ENCODE measurements around the gene PPP1R3D.

DNA sequence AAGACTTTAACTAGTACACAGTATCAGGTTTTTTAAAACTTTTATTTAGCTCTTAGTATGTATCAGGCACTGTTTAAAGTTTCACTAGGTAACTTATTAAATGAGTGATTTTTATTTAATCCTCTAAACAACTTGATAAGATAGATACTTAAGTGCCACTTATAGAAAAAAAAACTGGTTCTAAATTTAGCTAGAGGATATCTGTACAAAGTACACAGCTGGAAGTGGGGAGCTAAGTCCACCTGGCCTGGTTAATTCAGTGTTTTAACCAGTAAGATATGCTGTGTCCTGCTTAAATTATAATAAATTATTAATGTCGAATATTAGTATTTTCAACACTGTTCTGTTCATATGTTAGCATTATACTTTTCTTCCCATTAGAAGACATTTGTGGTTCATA lies 44.2 kb downstream of the PPP1R3D start:
- TF ChIP-seq CTCF (IDR thresholded peaks at IDR 0.05) (no peak), EP300 (IDR thresholded peaks at IDR 0.05) (no peak), POLR2A (IDR thresholded peaks at IDR 0.05) (no peak)

Measured in tibial nerve (tissue), 4 donors.